IPS-NIHi11 (cell line): ENCODE results near the gene TRPC6.

Source experiments
- DNase-seq: peaks from one replicate; pipeline ENCODE4 v3.0.0; 2012; ENCODE audit warnings: mixed read lengths, low spot score

TRPC6 gene

DNA sequence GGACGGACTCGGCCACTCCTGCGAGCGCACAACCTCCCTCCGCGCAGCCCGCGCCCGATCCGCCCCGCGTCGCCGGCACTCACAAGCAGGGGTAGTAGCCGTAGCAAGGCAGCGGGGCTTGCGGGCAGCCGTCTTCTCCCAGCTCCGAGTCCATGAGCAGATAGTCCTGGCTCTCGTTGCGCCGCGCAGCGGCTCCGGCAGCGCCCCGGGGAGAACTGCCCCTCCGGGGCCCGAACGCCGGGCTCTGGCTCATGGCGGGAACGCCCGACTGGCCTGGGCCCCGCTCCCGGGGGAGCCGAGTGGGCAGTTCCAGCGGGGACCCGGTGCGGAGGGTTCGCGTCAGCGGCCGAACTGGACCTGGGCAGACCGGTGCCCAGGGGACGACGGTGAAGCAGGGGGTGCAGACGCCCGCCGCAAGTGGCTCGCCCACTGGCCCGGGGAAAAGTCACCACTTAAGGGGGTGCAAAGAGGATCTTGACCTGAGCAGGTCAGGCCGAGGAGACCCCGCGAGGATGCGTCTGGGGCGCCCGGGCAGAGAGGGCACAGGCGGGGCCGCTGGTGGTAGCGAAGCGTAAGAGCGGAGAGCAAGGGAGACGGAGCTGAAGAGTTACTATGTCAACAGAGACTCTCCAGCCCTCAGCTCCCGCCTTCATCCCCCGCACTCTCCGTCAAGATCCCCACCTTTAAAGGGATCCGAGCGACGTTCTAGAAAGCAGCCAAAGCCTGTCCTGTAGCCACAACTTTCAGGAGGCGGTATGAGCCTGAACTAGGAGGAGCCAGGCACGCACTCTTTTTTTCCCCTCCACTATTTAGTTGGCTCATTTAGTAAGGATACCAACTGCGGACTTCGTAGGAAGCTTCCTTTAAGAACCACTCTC, at the start of gene TRPC6:
Gene TRPC6, minus strand, starts transcription at position 757 of the 878 bp plus-strand sequence. Its CDS starts 504 bp downstream, at position 253.
- peak; percentile 62 for DNase-seq

DNA sequence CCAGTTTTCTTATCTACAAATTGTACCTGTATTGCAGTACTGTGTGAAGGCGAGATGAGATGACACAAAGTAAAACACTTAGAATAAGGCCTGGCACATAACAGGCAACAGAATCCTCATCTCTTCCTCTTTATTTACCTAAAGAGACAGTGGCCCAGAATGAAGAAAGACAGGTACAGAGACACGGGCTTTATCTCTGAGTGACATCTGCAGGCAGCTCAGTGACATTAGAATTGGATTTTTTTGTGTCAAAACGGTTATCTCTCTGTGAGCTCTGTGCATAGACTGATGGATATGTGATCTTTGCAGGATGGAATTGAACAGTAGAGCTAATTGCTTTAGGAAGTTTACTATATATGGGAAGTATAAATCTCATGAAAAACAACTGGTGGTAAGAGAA, 36.2 kb upstream of the TRPC6 start:
- DNase-seq: no peak

DNA sequence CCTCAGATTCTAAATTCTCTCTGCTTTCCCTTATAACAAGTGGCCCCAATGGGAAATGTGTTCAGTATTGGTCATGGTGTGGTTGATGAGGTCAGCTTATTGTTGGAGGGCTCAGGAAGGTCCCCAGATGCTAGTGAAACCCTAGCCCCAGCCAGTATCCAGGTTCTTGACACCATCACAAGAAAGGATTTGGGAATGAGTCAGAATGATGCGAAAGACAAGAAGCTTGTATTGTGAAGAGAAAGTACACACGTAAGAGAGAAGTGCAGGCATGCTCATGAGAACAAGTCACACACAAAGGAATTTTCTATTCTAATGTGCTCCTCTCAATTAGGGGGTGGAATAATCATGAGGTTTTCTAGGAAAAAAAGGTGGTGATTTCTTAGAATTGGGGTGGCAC, 34.9 kb upstream of the TRPC6 start:
- DNase-seq: no peak

DNA sequence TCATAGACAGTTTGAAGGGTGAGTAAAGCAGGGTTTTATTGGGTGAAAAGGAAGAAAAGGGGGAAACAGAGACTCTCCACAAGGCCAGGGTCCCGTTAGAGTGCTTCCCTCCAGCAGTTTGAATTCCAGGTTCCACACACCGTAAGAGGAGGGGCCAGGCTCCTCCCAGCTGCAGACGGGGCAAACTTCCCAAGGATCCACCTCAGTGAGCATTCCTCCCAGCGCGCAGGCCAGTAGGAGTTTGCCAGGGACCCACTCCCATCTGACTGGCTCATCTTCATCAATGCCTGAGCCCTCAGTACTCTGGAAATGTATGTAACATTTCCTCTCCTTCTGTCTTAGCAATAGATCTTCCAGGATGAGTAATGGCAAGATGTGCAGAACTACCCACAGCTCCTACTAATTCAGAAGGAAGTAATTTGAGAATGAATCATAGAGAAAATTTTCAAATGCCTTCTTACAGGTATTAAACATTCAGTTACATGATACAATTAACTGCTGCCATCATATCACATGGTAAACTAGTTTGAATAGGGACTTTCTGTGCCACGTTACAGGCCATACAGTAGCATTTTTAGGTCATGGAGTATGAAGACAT, 34.0 kb upstream of the TRPC6 start:
- DNase-seq: peak; percentile 22

DNA sequence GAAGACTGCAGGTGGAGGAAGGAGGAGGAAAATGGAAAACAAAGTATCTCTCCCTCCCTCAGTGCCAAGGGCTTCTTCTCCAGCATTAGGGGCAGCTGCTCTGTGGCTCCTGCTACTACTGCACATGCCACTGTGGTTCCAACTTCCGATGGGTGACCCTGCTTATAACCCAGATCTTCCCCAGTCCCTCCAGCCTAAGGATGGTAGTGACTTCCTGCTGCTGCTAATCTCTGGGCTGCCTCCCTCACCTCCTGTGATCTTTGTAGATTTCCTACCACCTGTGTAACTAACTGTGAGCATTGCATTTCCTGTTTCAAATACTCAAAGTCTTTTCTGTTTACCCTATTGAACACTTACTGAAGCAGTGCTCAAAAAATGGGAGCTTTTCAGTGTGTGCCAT, 28.7 kb upstream of the TRPC6 start:
- no peak for DNase-seq

DNA sequence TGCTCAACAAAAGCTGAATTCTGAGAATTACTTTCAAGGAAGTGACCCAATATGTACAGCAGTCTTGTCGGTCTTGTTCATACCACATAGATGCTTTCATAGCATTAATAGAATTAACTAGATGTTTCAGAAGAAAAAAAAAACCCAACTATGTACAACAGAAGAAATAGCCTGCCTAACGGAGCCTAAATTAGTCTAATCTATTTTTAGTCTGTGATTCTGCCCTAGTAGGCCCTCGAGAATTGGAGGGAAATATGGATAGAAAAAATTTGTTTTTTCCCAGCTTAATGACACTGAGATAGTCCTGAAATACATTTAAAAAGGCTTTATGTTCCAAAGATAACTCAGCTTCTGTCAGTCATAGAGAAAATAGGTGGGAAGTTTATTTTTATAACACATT, 17.1 kb upstream of the TRPC6 start:
- no peak for DNase-seq

DNA sequence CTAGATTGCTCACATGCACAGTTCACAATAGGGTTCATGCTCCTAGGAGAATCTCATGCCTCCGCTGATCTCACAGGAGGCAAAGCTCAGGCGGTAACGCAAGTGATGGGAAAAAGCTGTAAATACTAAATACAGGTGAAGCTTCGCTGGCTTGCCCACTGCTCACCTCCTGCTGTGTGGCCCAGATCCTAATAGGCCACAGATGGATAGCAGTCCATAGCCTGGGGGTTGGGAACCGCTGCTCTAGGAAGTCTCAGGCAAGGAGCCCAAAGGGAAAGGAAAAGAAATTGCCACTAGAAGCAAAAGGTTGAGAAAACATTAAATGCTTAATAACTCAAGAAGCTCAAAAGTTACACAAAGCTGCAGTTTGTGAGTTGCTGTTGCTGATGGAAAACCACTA, 3.2 kb upstream of the TRPC6 start:
- no peak for DNase-seq

DNA sequence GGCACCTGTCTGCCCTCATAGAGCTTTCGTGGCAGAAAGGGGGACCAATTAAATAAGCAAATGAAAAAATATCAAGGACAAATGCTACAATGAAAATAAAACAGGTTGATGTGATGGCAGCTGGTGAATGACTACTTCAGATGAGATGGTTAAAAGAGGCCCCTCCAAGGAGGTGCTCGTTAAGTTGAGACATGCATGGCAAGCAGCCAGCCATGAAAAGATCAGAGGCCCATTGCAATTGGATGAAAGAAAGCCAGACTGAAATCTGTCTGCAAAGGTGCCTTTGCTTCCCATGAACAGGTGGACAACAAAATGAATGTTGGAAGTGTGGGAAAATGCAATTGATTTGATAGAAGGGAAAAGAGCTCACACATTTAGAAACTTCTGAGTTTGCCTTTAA, 848 bp upstream of the TRPC6 start:
- no peak for DNase-seq

DNA sequence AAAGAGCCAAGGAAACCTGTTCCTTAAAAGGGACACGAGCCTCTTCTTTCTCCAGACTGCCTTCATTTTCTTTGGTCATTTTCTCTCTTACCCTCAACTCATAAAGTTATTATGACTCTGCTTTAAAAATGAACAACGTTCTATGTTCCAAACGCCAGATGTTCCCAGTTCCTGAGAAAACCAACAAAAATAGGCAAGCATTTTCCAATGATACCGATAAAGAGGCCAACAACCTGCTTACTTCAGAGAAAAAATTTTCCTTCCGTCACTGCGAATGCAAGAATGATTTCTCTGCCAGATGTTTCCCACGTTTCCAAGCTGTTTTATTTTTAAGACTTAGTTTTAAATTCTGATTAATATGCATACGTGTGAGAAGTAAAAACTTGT, 315 bp upstream of the TRPC6 start:
- no peak for DNase-seq

DNA sequence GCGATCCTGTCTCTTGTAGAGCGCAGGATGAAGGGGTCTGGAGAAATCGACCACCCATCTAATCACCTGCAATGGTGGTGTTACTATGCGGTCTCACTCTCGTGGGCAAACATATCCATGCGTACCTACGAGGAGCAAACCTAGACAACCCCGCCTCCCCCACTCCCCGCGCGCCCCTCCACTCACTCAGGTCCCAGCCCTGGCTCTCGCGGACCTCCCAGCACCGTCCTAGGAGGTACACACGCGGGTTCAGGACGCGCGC, 887 bp downstream of the TRPC6 start:
- DNase-seq: no peak

DNA sequence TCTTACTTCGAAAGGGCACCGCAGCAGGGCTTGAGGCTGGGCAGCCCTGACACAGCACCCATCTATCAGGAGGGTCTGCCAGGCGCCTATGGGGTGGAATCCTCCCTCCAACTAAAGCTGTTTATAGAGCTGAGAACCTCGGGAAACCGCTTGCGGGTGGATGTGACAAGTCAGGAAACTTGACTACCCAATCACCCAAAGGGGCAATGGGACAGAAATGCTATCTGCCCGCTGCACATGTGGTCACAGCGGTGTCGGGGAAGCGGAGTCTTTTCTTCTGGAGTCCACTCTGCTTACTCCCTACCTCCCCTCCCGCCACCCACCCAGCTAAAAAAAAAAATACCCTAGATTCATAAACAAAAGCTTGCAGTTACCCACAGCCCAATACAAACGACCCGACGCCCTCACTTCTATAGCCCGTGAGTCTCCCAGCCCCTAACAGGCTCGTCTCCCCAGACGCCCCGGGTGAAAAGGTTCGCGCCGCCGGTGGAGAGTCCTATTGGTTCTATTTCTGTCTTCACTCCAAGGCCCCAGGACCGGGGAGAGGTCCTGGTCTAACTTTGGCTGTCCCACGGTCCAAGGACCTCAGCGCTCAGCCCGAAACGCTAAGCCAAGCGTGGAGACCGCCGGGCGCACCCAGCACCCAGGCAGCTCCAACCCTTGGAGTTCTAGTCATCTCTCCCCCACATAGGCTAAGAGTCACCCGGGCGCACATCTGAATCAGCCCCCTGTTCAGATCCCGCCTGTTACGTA, 1.4 kb downstream of the TRPC6 start:
- peak; percentile 17 for DNase-seq

DNA sequence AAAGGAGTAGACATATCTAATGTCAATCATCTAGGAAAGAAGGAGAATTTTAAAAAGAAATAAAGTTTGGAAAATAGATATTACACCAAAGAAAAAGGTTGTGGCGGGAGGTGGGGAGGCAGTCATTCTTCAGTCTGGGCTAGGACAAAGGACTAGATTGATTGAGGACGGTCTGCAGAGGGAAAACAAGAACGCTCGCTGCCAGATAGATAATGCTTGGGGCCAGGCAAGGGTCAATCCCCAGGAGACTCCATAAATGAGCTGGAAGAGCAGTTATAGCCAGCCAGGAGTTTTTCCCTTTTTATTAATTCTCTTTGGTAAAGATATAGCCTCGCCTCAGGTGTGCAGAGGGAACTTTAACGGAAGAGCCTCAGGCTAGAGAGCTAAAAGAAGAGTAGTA, 6.3 kb downstream of the TRPC6 start:
- DNase-seq: no peak

DNA sequence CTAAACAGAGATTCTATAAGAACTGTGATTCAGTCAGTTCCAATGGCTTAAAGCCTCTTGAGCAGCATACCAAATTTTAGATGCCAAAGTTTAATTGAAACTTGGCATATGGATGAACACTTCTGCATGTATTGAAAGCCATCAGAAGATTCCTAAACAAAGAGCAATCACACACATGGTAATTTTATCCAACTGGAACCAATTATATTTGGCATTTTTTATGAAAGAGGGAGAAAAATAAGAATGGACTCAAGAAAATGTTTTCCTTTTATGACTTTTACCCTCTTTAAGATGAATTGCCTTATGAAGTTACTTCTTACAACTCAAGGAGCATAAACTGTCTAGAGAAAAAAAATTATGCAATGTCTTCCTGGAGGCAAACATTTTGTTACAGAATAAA, 7.4 kb downstream of the TRPC6 start:
- no peak for DNase-seq

DNA sequence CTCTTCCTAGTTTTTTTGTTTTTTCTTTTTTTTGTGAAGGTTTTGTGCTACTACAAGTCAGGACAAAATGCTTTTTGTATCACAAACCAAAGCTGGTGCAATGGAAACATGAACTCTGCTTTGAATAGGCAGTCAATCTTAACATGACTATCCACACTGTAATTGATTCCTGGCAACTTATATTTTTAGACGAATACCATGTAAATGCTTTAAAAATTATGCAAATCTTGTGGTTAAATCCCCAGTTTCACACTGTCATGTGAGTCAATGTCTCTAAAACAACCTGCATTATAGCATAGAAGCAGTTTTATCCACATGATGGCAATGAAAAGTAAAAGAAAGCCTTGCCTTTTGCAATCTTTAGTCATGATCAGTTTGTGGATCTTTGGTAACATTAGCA, 8.9 kb downstream of the TRPC6 start:
- no peak for DNase-seq

DNA sequence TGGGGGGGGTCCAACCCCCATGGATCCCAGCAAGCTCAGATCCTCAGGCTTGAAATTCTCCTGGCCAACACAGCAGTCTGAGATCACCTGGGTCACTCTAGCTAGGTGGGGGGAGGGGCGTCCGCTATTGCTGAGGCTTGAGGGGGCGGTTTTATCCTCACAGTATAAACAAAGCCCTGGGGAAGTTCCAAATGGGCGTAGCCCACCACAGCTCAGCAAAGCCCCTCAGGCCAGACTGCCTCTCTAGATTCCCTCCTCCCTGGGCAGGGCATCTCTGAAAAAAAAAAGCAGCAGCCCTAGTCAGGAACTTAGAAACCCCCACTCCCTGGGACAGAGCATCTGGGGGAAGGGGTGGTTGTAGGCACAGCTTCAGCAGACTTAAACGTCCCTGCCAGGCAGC, 16.7 kb downstream of the TRPC6 start:
- peak; percentile 46 for DNase-seq

DNA sequence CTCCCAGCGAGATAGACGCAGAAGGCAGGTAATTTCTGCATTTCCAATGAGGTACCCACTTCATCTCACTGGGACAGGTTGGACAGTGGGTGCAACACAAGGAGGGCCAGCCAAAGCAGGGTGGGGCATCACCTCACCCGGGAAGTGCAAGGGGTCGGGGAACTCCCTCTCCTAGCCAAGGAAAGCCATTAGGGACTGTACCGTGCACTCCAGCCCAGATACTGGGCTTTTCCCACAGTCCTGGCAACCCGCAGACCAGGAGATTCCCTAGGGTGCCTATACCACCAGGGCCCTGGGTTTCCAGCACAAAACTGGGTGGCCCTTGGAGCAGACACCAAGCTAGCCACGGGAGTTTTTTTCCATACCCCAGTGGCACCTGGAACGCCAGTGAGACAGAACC, 17.2 kb downstream of the TRPC6 start:
- DNase-seq: no peak

DNA sequence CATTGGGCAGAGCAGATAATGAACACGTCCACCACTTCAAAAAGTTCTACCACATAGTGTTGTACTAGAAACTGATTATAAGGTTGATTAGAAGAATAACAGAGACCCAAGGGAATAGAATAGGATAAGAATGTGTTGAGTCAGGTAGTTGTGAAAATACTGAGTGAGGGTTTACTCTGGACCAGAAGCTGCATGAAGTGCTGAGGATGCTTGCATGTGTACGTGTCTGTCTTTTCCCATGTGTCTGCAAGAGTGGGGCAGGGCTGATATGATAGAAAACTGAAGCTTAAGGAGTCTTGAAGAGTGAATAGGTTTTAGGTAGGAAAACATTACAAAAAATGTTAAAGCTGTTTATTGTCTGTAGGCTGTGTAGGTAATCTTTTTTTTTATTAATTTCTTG, 20.6 kb downstream of the TRPC6 start:
- DNase-seq: no peak

DNA sequence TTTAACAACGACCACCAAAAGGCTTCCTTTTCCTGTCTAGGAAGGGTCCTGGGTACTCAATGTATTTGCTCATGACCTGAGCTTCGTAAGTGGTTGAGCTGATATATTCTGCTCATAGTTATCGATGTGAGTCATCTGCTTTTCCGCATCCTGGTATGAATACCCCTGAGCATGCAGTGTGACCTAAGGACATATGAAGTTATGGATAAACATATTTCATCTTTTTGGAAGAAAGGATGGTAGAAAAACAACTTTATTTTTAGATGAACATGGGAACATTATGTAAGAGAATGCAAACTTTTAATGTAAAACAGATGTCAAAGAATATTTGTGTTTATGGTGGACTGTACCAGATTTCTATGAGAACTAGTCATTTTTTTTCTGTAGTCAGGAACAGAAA, 28.4 kb downstream of the TRPC6 start:
- no peak for DNase-seq

DNA sequence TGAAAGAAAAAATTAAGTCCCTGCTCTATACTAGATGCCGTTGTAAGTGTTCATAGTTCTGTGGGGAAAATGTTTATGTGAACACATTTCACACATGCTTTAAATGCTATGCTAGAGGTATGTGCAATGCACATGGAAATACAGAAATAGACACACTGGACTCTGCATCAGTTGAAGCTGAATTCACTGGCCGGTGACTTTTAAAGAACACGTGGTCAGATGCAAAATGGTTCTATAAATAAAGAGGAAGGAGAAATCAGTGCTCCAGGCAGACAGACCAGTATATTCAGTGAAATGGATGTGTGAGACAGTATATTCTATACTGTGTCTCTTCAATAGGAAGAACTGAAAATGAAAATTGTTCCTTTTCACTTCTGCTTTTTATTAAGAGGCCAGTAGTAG, 29.9 kb downstream of the TRPC6 start:
- DNase-seq: no peak

DNA sequence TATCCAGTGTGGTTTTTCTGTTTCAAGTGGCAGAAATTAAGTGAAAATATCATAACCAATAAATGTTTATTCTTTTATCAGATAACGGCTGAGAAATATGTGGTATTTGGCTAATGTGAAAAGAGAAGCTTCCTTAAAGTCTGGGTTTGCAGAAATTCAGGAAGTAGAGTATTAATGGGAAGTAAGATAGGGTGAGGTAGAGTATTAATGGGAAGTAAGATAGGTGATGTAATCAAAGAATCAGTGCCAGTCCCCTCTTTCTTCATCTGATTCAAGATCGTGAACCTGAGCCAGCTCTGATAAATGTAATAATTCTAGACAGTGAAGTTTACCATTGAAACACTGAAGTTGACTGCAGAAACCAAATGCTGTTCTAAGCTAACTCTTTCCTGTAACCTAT, 30.9 kb downstream of the TRPC6 start:
- DNase-seq: no peak

DNA sequence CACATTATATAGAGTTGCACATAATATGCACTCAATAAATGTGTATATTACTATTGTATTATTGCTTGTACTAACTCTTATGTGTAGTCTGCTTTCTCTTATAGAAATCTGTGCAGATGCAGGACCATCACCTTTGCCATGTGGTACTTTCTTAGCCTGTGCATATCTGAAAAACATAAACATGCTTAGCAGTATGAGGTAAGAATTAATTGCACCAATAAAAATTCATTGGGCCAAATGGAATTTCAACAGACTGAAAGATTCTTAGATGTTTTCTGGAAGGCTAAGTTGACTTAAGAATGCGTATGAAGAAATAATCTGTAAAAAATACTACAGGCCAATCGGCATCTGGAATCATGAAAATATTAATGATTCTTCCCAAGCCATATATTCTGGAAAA, 55.3 kb downstream of the TRPC6 start:
- no peak for DNase-seq

DNA sequence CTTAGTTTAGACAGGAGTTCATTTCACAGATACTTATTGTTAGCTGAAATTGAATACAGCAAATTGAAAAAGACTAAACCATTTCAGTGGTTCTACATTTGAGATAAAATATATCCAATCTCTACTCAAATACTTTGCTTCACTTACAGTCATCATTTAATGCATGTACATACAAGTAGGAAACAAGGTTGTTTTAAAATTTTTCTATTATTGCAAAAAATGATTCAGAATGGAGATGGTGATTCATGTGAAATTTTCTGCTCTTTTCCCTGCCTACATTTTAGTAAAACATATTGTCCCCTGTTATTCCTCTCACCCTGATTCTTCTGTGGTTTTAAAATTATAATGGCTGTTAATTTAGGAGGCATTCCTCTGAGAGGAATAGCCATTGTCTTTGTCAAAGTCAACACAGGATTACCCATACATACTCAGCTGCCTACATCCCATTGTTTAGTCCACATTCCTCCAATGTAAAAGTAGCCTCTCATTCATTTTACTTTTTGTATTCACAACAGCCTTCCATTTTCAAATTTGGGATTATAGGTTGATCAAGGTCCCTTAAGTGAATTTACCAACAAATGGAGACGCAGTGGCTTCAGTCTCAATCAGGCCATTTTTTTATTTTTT, 60.1 kb downstream of the TRPC6 start:
- DNase-seq: peak; percentile 32

DNA sequence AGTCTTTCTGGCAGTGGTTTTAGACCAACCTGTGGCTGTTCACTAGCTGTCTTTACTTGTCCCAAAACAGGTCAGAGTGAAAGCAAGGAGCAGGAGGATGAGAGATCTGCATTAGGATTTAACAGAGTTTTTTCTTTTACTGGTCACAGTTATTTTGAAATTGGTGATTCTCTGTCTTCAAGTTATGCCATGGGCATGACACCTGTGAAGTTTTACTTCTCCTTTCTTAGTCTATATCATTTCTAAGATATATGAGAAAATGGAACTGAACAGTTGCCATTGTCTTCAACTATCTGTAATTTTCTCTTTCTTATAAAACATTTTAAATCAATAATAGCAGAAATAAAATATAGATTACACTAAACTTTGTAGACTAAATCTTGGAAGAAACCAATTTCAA, 60.6 kb downstream of the TRPC6 start:
- no peak for DNase-seq
